ENCODE results near the gene ZMYM2. TPM values are rescaled to one million over a fixed set of nuclear protein-coding genes. Genes with fewer than 3 reads are reported as not detected.
"Not testable (repeated sequence)": the region's sequence is repeated elsewhere in the genome, so short reads cannot be mapped to it uniquely, and the experiment has no call there.

Gene ZMYM2
- total and polyA plus RNA-seq, 4 donors, result 14.0 to 212 (median 38.5) TPM

DNA sequence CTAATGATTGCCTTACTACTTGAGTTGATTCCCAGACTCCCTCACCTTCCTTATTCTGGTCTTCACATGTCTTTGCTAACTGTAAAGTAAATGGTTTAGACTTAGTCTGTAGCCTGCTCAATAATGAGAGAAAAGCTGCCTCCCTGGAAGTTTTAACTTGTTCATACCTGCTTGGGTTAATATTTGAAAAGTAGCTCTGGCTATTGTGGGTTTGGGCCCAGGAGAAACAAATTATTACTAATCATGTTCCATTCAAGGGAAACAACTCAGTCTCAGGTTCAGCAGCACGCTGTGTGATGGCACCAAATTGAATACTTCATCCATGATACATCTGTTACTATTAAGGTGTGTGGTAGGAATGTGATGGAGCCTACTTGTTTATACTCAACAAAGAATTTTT lies 75.0 kb downstream of the ZMYM2 start:
- H3K9ac ChIP-seq (ENCODE audit: insufficient read depth in 1 of 2, low read length in 2 of 2), result no peak overlapping the region
- ATAC-seq (ENCODE audit: insufficient read depth, low FRiP score), result no peak
- H3K36me3 ChIP-seq (ENCODE audit: control insufficient read depth in 4 of 4, insufficient read depth in 4 of 4, low read length in 4 of 4), result peaks cover 12 to 45% (median 23%) of the 10 kb centered on the region in 4 donors
- peaks cover 0 to 4% (median 0%) of the 10 kb centered on the region in 4 donors for H3K9me3 ChIP-seq (ENCODE audit: control insufficient read depth in 4 of 4, insufficient read depth in 3 of 4, low read length in 3 of 4)
- no peaks in the 10 kb centered on the region for H3K4me1 ChIP-seq (ENCODE audit: control insufficient read depth in 5 of 5, insufficient read depth in 5 of 5, low read length in 5 of 5)
- no peaks in the 10 kb centered on the region for H3K27me3 ChIP-seq (ENCODE audit: control insufficient read depth in 3 of 3, insufficient read depth in 3 of 3, low read length in 2 of 3)
- TF ChIP-seq, protein P1, sequence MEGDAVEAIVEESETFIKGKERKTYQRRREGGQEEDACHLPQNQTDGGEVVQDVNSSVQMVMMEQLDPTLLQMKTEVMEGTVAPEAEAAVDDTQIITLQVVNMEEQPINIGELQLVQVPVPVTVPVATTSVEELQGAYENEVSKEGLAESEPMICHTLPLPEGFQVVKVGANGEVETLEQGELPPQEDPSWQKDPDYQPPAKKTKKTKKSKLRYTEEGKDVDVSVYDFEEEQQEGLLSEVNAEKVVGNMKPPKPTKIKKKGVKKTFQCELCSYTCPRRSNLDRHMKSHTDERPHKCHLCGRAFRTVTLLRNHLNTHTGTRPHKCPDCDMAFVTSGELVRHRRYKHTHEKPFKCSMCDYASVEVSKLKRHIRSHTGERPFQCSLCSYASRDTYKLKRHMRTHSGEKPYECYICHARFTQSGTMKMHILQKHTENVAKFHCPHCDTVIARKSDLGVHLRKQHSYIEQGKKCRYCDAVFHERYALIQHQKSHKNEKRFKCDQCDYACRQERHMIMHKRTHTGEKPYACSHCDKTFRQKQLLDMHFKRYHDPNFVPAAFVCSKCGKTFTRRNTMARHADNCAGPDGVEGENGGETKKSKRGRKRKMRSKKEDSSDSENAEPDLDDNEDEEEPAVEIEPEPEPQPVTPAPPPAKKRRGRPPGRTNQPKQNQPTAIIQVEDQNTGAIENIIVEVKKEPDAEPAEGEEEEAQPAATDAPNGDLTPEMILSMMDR (IDR thresholded peaks at IDR 0.05; ENCODE audit: control extremely low read depth, extremely low read depth), result no peak
- H3K4me3 ChIP-seq, result no peak overlapping the region
- H3K27ac ChIP-seq (ENCODE audit: low read depth in 1 of 2, low read length in 1 of 2), result no peak overlapping the region
- WGBS, 2 donors, result 96 to 100% methylated on average over 1 of the region's 1 CpG
- DNase-seq, result no peak

DNA sequence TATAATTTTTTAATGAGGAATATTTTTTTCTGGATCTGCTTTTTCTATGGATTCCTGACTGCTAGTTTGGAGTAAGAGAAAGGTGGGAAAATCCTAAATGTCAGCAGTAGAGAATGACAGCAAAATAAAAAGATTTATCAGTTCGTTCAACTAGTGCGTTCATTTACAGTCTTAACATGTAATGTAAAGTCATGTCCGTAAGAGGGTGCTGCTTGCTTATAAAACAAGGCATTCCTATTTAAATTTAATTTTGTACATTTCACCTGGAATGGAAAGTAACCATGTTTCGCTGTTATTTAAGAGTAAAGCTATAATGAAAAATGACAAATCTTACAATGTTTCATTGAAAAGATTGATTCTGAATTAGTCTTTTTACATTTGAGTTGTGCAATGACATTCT lies 76.6 kb downstream of the ZMYM2 start:
- TF ChIP-seq, protein P1 (IDR thresholded peaks at IDR 0.05; ENCODE audit: control extremely low read depth, extremely low read depth), result no peak
- H3K36me3 ChIP-seq (ENCODE audit: control insufficient read depth in 4 of 4, insufficient read depth in 4 of 4, low read length in 4 of 4), result peaks cover 12 to 49% (median 24%) of the 10 kb centered on the region in 4 donors

DNA sequence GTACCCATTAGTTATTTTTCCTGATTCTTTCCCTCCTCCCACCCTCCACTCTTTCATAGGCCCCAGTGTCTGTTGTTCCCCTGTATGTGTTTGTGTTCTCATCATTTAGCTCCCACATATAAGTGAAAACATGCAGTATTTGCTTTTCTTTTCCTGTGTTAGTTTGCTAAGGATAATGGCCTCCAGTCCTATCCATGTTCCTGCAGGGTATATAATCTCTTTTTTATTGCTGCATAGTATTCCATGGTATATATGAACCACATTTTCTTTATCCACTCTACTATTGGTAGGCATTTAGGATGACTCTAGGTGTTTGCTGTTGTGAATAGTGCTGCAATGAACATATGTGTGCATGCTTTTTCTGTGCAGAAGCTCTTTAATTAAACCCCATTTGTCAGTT lies 79.4 kb downstream of the ZMYM2 start:
- ATAC-seq (ENCODE audit: insufficient read depth, low FRiP score), result no peak
- TF ChIP-seq, protein P1 (IDR thresholded peaks at IDR 0.05; ENCODE audit: control extremely low read depth, extremely low read depth), result no peak

More for the DNA sequence above, 76.6 kb downstream of the ZMYM2 start:
- Histone ChIP-seq H3K4me3 (no peak overlapping the region), H3K27me3 (ENCODE audit: control insufficient read depth in 3 of 3, insufficient read depth in 3 of 3, low read length in 2 of 3) (no peaks in the 10 kb centered on the region), H3K9ac (ENCODE audit: insufficient read depth in 1 of 2, low read length in 2 of 2) (no peak overlapping the region), H3K9me3 (ENCODE audit: control insufficient read depth in 4 of 4, insufficient read depth in 3 of 4, low read length in 3 of 4) (peaks cover 0 to 4% (median 0%) of the 10 kb centered on the region in 4 donors), H3K27ac (ENCODE audit: low read depth in 1 of 2, low read length in 1 of 2) (no peak overlapping the region), H3K4me1 (ENCODE audit: control insufficient read depth in 5 of 5, insufficient read depth in 5 of 5, low read length in 5 of 5) (no peaks in the 10 kb centered on the region)
- DNase-seq (no peak), ATAC-seq (ENCODE audit: insufficient read depth, low FRiP score) (no peak)
- 89 to 90% methylated on average over 4 of the region's 4 CpGs for WGBS, 2 donors

DNA sequence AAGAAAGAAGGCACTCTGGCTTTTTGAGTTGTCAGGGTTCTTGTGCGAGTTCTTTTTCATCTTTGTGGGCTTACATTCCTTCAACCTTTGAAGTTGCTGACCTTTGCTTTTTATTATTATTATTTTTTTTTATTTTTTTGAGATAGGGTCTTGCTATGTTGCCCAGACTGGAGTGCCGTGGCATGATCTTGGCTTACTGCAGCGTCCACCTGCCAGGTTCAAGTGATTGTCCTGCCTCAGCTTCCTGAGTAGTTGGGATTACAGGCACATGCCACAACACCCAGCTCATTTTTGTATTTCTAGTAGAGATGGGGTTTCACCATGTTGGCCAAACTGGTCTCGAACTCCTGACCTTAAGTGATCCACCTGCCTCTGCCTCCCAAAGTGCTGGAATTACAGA lies 84.1 kb downstream of the ZMYM2 start:
- WGBS, 2 donors, result 98% methylated on average over 4 of the region's 4 CpGs

More for the DNA sequence above, 79.4 kb downstream of the ZMYM2 start:
- peaks cover 6 to 50% (median 28%) of the 10 kb centered on the region in 4 donors for H3K36me3 ChIP-seq (ENCODE audit: control insufficient read depth in 4 of 4, insufficient read depth in 4 of 4, low read length in 4 of 4)
- peaks cover 0 to 4% (median 0%) of the 10 kb centered on the region in 4 donors for H3K9me3 ChIP-seq (ENCODE audit: control insufficient read depth in 4 of 4, insufficient read depth in 3 of 4, low read length in 3 of 4)
- no peak overlapping the region for H3K4me3 ChIP-seq
- no peak for DNase-seq
- no peaks in the 10 kb centered on the region for H3K27me3 ChIP-seq (ENCODE audit: control insufficient read depth in 3 of 3, insufficient read depth in 3 of 3, low read length in 2 of 3)
- no peak overlapping the region for H3K27ac ChIP-seq (ENCODE audit: low read depth in 1 of 2, low read length in 1 of 2)
- H3K9ac ChIP-seq (ENCODE audit: insufficient read depth in 1 of 2, low read length in 2 of 2), result no peak overlapping the region
- H3K4me1 ChIP-seq (ENCODE audit: control insufficient read depth in 5 of 5, insufficient read depth in 5 of 5, low read length in 5 of 5), result peaks cover 0 to 5% (median 0%) of the 10 kb centered on the region in 5 donors

More for the DNA sequence above, 84.1 kb downstream of the ZMYM2 start:
- not testable (repeated sequence) for H3K9me3 ChIP-seq (ENCODE audit: control insufficient read depth in 4 of 4, insufficient read depth in 3 of 4, low read length in 3 of 4); H3K27me3 ChIP-seq (ENCODE audit: control insufficient read depth in 3 of 3, insufficient read depth in 3 of 3, low read length in 2 of 3); H3K9ac ChIP-seq (ENCODE audit: insufficient read depth in 1 of 2, low read length in 2 of 2); ATAC-seq (ENCODE audit: insufficient read depth, low FRiP score); DNase-seq; H3K27ac ChIP-seq (ENCODE audit: low read depth in 1 of 2, low read length in 1 of 2); H3K4me3 ChIP-seq
- Histone ChIP-seq H3K4me1 (ENCODE audit: control insufficient read depth in 5 of 5, insufficient read depth in 5 of 5, low read length in 5 of 5) (peaks cover 0 to 13% (median 5%) of the 10 kb centered on the region in 5 donors), H3K36me3 (ENCODE audit: control insufficient read depth in 4 of 4, insufficient read depth in 4 of 4, low read length in 4 of 4) (peaks cover 11 to 34% (median 19%) of the 10 kb centered on the region in 4 donors)

Measured in lung (tissue), 12 donors.